HG02870 (cell line): ENCODE results near the gene SRRT.
"Not testable (repeated sequence)": the region's sequence is repeated elsewhere in the genome, so short reads cannot be mapped to it uniquely, and the experiment has no call there.

Experiments used
- ATAC-seq: cut with Tn5 transposase; IDR thresholded peaks from one replicate; pipeline ENCODE4 v1.9.1; 2021; ENCODE audit warnings: mild to moderate bottlenecking, moderate library complexity; ENCODE audit not compliant: unreplicated experiment

SRRT gene

DNA sequence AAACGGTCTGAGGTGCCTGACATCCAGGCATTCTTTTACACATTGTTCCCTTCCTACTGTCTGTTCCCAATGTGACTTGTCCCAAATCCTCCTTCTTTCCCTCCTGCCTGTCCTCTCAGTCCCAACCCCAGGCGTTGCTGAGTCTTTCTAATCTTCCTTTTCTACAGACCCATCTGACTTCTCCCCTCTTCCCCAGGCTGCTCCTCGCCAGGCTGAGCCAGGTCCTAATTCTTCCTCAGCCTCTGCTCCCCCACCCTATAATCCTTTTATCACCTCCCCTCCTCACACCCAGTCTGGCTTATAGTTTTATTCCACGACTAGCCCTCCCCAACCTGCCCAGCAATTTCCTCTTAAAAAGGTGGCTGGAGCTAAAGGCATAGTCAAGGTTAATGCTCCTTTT lies 48.7 kb downstream of the SRRT start:
- not testable (repeated sequence) for ATAC-seq

DNA sequence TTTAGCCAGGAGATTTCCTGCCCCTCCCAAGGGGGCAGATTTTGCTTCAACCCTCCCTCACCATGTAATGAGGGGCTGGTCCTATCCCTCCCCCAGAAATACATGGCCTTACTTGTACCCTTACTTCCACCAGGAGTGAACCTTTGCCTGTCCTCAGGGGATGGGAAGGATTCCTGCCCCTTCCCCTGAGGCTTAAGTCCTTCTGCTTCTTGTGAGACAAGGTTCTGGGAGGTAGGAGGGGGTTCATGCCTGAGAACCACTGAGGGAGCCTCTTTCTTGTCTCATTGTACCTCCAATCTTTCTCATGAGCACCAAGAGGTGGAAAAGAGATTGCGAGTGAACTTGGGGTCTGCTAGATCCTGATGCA lies 54.9 kb downstream of the SRRT start:
- ATAC-seq: no peak

DNA sequence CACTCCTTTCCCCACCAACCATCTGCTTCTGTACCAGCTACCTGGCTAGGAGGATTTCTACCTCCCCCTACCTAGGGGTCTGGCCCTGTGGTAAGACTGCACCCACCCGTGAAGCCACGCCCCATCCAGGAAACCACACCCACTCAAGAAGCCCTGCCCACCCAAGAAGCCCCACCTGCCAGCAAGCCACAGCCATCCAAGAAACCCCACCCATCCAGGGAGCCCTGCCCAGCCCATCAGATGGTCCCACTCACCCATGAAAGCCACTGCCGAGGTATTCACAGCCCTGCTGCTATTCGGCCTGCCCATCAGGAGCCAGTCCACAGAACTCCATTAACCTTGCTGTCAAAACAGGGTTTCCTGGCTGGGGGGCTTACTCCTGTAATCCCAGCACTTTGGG lies 58.8 kb downstream of the SRRT start:
- ATAC-seq: no peak

DNA sequence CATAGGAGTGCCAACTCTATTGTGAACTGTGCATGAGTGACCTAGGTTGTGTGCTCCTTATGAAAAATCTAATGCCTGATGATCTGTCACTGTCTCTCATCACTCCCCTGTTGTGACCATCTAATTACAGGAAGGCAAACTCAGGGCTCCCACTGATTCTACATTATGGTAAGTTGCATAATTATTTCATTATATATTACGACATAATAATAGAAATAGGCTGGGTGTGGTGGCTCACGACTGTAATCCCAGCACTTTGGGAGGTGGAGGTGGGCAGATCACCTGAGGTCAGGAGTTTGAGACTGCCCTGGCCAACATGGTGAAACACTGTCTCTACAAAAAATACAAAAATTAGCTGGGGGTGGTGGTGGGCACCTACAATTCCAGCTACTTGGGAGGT lies 60.5 kb downstream of the SRRT start:
- ATAC-seq: not testable (repeated sequence)

DNA sequence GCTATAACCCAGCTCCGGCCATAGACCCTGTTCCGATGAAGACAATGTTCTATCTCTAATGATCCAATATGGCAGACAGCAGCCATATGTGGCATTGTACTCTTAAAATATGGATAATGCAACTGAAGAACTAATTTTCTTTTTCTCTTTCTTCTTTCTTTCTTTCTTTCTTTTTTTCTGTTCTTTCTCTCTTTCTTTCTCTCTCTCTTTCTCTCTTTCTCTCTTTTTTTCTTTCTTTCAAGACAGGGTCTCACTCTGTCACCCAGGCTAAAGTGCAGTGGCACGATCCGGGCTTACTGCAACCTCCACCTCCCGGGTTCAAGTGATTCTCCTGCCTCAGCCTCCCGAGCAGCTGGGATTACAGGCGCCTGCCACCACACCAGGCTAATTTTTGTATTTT lies 61.3 kb downstream of the SRRT start:
- ATAC-seq: not testable (repeated sequence)
